GM19455 (cell line): ENCODE data around the gene KNSTRN.

Experiments used
- ATAC-seq: cut with Tn5 transposase; IDR thresholded peaks from one replicate; pipeline ENCODE4 v1.9.1; 2021; ENCODE audit not compliant: unreplicated experiment

Gene KNSTRN

DNA sequence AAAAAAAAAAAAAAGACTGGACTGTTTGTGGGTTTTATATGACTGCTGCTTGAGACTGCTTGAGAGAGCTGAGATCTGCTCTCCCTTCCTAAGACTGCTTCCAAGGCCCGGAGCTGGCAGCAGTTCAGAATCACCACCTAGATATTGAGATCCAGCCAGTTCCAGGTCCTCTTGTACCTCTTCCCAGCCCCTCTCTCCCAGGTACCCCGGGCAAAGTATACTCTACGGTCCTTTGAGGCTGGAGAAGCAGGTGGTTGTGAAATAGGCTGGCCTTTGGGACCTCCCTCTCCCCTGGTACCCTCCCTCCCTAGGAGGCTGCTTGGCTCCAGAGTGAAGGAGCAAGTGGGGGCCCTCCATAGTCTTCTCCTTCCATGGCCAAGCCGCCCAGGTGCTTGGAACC lies 45.7 kb downstream of the KNSTRN start:
- no peak for ATAC-seq

DNA sequence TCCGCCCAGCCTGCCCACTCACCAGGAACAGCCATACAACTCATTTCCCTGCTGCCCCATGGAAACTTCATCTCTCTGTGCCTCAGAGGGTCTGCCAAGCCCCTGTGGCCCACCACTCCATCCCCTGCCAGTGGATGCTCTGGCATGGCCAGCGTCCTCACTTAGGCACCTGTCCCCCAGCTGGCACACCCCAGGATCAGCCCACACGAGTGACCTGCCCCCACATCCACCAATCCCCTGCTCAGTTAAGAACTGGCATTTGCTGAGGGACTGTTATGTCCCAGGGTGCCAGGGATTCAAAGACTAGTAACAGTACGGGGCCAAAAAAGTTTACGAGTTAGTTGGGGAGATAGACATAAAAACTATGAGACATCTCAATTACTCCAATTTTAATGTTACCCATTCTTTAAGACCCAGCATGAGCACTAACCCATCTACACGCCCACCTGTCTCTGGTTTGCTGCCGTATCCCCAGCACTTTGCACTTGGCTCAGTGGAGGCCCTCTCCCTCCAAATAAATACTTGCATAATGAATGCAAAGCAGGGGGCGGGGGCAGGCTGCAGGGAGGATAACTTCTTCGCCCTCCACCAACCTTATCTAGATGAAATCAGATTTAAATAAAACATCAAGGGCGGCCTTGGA lies 46.7 kb downstream of the KNSTRN start:
- ATAC-seq, result no peak

GRCh38 chr15:40430271-40430805 lies 47.8 kb downstream of the KNSTRN start:
- no peak for ATAC-seq

DNA sequence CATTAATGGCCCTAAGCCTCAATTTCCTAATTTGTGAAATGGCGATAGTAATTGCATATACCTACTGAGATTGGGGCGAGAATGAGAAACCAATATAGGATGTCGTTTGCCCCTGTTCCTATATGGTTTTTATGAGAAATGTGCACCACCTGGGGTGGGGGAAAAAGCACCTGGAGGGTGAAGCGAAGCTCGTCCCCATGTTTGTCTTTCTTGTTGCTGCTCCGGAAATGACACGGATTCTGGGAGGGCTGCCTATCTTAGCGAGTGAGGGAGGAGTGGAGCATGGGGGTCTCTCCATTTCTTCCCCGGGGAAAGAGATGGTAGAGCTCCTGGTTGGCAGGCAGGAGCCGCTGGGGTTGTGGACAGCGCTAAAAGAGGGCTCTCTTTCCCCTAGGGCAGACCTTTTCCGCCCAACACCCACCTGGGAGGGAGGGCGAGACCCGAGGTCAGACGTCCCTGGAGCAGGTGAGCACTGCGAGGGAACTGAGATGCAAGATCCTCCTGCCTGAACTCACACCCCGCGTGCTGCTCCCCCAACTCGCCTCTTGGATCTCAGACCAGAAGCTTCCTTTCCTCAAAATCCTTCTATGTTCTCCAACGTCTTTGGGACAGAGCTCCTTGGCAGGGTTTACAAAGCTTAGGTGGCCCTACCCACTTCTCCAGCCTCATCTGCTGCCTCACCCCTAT lies 52.6 kb downstream of the KNSTRN start:
- no peak for ATAC-seq

DNA sequence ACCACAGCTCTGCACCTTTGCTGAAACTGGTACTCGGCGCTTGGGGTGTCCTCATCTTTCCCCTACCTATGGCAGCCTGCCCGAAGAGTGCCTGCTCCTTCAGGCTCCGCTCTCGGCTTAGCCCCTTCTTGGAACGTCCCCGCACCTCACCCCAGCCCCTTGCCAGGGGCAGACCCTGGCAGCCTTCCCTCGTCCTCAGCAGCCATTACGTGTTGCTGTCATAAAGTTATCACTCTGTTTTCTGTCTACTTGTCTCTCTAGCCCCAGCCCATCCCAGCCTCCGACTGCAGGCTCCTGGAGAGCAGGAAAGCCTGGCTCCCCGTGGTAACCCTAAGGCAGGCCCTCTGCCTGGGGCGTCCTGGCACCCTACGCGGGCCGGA lies 53.2 kb downstream of the KNSTRN start:
- no peak for ATAC-seq

DNA sequence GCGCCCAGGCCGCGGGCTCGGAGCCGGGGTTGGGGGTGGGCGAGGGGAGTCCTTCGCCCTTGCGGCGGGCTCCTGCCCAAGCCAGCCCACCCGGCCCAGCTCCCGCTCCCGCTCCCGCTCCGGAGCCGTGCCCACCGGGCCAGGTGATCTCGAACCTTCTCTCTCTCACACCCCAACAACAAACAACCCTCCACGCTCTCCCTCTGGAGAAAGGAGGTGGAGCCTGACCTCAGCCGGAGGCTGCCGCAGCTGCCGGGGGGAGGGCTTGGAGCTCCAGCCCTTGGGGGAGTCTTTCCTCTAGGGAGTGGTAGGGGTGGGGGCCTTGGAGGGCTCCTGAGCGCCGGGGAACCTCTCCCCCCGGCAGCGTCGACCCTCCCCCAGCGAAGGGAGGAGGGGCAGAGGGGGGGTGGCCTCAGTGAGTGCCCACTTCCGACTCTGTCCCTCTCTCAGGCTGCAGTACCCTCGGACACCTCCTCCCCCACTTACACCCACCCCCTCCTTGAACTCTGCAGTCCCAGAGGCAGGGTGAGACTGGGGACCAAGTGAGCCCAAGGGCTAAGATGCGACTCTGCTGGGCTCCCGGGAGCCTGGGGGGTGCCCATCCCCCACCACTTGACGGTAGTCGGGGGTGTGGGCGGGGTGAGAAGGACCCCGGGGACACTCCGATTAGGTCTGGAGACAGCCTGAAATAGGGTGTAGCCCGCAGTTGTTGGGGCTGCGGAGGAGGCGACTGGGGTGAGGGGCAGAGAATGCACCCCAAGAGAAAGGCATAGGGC lies 53.8 kb downstream of the KNSTRN start:
- ATAC-seq, result no peak

GRCh38 chr15:40436892-40437751 lies 54.6 kb downstream of the KNSTRN start:
- ATAC-seq, result no peak

DNA sequence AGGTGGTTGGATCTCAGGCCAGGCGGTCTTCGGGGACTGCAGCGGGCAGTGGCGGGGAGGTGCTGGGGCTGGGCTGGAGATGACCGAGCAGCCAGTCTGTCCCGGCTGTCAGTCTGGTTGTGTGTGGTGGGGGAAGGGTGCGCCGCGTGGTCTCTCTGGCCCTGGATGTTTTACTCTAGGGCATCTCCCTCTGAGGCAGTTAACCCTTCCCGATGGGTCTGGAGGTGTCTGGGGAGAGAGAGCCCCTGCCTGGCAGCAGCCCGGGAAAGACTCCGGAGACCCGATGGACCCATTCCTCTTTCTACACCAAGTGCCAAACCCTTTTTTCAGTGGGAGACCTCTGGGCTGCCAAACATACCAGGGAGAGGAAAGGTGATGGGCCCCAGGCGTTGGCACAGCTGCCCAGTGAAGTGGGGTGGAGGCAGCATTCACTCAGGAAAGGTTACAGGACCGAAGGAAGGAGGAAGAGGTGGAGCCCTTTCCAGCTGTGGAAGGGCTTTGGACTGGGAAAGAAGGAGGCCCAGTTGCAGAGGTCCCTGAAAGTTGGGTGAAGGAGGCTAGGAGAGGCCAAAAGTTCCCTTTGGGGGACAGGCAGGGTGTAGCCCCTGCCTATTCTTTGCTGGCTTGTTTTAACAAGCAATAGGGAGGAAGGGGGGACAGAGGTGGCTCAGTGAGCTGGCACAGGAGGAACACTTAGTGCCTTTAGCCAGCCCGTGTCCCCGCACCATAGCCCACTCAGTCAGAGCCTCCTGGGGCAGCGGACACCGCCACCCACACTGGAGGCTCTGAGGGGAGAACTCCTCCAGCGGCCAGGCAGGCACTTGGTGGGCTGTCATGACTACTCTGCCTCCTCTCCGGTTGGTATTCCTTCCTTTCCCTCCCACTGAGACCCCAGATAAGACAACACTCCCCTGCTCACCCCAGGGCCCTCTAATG lies 55.5 kb downstream of the KNSTRN start:
- ATAC-seq, result no peak

- no peak for ATAC-seq
Measured at GRCh38 chr15:40438712-40439111, 56.2 kb downstream of the KNSTRN start.

DNA sequence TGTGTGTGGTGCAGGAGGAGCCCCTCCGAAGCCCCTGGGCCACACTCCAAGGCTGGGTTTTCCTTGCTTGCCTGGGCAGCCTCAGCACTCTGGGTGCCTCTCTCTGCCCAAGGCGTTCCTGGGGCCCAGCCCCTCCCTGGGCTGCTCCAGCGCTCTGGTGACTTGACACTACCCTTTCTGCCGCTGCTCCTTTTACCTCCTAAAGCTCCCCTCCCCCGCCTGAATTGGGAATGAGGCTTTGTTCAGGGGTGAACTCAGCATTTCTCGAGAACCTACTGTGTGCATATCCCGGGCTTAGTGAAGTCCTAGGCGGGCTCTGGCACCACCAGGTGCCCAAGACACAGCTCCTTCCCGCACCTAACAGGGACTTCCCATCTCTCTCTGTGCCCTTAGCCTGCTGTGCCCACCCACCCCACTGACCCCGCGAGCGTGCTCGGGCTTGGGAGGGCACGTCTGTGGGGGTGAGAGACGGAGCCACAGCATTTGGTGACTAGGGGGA lies 57.0 kb downstream of the KNSTRN start:
- ATAC-seq, result no peak

- ATAC-seq, result no peak
Measured at GRCh38 chr15:40439960-40440742, 57.6 kb downstream of the KNSTRN start.

- ATAC-seq, result peak; percentile 84
Measured at GRCh38 chr15:40440743-40441564, 58.4 kb downstream of the KNSTRN start, which contains the start of gene BAHD1. TSS of gene BAHD1 (plus strand) at chr15:40440953. CDS start at chr15:40458465, 17,512 bp downstream.

DNA sequence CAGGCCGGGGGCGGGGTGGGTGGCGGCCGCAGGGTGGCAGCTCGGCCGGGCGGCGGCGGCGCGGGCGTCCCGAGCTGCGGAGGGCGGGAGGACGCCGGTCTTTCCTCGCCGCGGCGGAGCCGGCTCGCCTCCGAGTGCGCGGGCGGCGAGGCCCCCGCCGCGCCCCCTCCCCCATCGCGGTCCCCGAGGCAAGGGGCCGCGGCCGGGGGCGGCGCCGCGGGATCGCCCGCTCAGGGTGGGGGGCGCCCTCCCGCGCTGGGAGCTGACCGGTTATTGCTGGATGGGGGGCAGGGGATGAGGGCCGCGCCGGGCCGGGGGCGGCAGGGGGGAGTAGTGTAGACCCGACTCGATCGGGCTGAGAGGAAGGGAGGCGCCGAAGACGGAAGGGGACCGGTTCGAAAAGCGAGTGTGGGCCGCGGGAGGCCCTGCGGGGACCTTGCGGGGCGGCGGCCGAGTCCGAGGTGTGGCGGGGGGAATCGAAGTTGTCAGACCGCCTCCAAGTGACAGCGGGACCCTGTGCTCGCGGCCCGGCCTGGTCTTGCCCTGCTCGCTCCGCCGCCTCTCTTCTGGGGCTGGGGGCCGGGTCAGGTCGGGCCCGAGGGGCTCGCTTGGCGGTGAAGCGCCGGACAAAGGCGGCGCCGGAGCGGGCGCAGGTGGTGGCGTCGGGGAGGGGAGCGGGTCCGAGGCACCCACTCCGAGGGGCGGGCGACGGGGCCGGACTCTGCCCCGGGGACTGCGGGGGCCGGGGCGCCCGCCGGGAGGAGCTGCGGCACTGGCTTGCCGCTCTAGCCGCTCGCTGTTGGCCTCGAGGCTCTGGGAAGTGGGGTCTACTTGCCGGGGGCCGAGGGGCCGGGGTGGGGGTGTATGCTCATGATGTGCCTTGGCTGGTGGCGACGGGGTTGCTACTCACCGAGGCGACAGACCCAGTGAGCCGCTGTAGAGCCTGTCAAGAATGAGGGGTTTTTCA lies 59.3 kb downstream of the KNSTRN start:
- no peak for ATAC-seq

DNA sequence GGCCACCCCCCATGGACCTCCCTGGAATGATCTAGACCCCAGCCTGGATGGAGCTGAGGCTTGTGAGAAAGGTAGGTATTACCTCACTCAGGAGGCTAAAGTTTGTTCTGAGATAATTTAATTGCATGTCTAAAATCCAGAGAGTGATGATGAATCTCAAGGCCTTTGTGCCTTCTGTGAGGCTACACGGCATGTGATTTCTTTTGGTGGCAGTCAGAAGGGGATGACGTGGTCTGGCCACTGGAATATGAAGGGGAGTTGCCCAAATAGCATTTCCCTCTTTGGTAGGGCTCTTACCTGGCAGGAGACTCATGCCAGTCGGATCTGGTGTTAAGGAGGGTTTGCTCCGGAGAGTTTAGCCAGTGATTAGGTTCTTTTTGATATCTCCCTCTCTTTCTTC lies 60.7 kb downstream of the KNSTRN start:
- ATAC-seq, result no peak

- no peak for ATAC-seq
Measured at GRCh38 chr15:40443846-40444245, 61.3 kb downstream of the KNSTRN start.
